PC-9 (cell line): Measurements from ENCODE around the gene STAT4.

Experiments used
- EZH2 ChIP-seq: fragments of 200-600 bp; sonication (generic); IDR thresholded peaks from 2 replicates; pipeline ENCODE4 v1.8.0; 2017; ENCODE audit warnings: antibody characterized with exemption, low read depth
- TF ChIP-seq, protein P1 (sequence below): fragments of 200-600 bp; sonication (generic); conservative IDR thresholded peaks from 2 replicates; pipeline ENCODE4 v1.6.1; 2017; ENCODE audit warnings: mixed run types, antibody characterized with exemption, mild to moderate bottlenecking, moderate library complexity

DNA sequence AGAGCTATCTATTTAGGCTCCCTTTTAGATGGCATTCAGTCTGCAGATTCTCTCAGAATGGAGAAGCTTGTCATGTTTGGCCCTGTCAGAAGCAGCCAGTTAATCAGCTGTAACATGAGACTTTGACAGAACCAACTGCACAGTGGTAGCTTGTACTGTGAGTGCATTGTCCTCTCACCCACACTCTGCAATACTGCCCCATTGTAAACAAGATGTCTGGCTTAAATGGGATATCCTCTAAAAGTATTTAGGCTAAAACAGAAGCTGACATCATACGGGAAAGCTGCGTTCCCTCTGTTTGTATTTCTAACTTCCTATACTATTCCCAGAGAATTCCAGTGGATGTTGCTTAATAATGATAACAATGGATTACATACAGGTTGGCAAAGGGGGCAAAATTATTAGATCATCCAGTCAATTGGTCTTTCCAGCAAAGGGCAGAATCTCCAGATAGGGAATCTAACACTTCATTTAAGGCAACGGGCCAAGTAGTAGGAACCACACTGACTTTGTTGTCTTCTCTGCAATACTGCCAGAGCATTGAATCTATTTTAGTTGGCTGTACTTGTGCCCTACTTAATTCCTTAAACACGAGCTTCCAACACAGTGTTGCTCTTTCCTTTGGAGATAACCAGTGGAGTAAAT lies 15.4 kb upstream of the STAT4 start:
- TF ChIP-seq, protein P1, sequence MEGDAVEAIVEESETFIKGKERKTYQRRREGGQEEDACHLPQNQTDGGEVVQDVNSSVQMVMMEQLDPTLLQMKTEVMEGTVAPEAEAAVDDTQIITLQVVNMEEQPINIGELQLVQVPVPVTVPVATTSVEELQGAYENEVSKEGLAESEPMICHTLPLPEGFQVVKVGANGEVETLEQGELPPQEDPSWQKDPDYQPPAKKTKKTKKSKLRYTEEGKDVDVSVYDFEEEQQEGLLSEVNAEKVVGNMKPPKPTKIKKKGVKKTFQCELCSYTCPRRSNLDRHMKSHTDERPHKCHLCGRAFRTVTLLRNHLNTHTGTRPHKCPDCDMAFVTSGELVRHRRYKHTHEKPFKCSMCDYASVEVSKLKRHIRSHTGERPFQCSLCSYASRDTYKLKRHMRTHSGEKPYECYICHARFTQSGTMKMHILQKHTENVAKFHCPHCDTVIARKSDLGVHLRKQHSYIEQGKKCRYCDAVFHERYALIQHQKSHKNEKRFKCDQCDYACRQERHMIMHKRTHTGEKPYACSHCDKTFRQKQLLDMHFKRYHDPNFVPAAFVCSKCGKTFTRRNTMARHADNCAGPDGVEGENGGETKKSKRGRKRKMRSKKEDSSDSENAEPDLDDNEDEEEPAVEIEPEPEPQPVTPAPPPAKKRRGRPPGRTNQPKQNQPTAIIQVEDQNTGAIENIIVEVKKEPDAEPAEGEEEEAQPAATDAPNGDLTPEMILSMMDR: no peak
- no peak for TF ChIP-seq EZH2
